ENCODE data around the gene NDEL1.

NDEL1 gene

DNA sequence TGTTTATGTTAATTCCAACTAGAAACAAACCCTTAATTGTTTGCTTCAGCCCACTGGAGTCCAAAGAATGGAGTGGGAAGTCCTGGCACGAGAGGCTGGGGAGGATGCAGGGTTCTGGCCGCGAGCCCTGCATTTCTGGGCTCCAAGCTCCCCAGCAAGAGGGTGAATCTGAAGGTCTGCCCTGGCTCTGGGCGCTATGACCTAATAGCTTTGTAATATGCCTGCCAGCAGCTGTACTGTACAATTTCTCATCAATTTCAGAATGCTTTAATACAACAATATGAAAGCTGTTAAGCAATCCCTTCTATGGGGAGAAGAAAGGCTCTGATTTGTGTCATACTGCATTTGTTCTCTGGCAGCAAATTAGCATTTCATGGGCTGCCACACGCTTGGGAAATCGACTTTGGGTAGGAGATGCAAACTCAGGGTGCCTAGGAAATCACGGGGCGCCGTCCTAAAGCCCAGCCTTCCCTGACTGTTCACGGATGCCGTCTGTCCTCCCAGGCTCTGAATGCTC is 43.8 kb downstream of the NDEL1 start:
- DNase-seq (ENCODE audit: low read depth) = no peak

DNA sequence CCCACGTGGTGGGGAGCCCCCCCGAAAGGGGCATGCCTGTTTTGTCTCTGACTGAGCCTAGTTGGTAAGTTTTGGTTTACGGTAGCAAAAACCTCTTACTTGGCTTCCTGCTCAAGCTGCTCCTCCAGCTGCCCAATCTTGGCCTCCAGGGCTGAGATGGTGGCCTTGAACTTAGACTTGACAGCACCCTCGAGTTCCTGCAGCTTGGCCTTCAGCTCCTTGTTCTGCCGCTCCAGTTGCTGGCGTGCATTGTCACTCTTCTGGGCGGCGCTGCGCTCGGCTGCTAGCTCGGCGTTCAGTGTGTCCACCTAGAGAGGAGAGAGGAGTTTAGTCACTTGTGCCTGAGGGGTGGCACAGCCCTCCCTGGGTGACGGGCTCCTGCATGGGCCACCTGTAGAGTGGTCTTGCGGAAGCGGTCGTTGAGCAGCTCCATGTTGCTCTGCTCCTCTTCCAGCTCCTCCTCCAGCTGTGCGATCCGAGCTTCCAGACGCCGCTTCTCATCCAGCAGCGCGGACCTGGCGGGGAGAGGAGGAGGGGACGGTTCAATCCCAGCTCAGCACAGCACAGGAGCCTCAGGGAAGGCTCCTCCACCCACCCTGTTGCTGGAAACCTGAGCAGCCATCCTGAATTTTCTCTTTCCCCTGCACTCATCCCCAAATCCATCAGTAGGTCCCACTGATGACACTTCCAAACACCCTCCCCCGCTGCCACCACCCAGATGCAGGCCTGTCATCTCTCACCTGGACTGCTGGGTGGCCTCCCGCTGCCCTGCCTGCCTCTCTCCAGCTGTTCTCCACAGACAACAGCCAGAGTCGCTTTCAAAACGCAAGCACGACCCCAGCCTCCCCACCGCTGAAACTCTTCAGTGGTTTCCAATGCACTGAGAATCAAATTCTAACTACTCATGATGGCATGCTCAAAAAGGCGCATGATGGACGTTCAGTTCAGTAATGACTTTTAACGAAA is 44.6 kb downstream of the NDEL1 start:
- no peak for DNase-seq (ENCODE audit: low read depth)

DNA sequence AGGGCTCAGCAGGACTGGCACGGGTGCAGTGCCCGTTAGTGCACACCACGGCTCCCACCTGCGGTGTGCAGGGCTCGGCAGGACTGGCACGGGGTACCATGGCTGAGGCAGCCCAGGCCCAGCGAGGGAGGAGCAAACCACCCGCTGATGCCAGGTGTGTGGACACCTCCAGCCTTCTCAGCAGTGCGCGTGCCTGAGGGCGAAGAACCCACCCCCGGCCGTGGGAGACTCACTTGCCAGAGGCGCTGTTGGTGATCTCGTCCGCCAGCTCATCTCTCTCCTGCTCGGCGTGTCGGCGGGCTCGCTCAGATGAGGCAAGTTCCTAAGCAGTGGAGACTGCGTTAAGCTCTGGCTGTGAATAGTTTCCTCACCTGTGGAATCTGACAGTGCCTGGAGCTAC is 45.4 kb downstream of the NDEL1 start:
- no peak for DNase-seq (ENCODE audit: low read depth)

DNA sequence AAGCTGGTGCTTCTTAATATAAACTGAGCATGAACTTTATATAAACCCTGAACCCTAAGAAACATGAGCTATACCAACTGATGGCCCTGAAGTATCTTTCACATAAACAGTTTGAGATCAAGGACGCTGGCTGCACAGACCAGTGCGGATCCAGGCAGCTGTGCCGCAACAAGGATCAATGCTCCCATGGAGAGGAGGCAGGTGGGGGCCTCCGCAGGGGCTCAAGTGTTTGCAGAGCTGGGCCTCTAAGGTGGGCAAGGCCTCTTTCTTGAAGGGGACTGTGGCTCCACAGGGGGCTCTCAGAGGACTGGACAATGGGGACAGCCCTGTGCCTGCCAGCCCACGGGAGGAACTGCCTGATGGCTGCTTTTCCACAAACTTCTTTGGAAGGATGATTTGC is 46.0 kb downstream of the NDEL1 start:
- DNase-seq (ENCODE audit: low read depth) = no peak

DNA sequence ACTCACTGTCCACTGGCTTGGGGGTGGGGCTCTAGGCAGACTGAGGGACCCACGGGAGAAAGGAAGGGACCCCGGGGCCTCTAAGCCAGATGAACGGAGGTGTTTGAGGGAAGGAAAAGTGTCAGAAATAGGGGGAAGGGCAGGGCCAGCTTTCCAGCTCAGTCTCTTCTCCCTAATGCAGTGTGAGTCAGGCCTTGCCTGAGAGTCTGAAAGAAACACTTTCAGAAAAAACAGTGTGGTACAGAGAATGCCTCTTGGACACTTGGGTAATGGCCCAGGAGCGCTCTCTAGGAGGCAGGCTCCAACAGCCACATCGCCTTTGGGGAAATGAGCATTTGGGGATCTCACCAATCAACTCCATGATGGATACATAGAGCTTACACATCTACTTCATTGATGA is 46.9 kb downstream of the NDEL1 start:
- DNase-seq (ENCODE audit: low read depth) = no peak

DNA sequence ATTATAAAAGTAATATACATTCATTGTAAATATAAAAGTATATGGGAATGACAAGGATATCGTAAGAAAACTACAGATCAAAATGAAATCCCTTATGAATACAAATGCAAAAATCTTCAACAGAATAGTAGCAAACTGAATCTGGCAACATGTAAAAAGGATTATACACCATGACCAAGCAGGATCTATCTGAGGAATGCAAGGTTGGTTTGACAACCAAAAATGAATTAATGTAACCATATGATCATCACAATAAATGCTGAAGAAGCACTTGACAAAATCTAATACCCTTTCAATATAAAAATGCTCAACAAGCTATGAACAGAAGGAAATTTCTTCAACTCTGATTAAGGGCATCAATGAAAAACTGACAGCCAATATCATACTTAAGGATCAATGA is 48.8 kb downstream of the NDEL1 start:
- DNase-seq (ENCODE audit: low read depth) = no peak

DNA sequence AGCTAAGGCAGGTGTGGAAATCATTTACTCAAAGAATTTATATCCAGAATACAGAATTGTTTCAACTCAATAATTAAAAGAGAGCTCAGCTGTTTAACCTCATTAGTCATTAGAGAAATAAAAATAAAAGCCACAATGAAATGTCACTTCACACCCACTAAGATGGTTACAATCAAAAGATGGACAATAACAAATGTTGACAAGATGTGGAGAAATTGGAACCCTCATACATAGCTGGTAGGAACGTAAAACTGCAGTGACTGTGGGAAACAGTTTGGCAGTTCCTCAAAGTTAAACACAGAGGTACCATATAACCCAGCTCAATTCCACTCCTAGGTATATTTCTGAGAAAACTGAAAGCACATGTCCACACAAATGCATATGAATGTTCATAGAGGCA is 49.8 kb downstream of the NDEL1 start:
- no peak for DNase-seq (ENCODE audit: low read depth)

DNA sequence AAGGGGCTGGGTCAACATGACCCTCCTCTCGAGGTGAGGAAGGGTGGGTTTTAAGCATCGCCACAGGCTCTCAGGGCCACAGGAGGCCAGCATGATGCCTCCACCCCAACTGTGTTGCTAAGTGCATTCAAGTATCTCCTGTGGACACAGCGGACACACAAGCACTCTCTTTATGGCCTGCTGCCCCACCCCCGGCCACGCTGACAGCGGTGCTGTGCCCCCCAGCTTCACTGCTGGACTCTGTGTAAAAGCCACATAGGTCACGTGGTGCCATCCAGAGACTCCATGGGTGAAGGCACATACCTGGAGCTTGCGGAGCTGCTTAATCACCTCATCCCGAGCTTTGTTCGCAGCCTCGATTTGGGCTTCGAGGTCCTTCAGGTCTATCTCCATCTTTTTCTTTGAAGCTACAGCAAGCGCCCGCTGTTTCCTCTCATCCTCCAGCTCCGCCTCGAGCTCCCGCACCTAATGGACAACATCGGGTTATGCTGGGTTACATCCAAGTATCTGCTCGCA is 51.5 kb downstream of the NDEL1 start:
- no peak for DNase-seq (ENCODE audit: low read depth)

DNA sequence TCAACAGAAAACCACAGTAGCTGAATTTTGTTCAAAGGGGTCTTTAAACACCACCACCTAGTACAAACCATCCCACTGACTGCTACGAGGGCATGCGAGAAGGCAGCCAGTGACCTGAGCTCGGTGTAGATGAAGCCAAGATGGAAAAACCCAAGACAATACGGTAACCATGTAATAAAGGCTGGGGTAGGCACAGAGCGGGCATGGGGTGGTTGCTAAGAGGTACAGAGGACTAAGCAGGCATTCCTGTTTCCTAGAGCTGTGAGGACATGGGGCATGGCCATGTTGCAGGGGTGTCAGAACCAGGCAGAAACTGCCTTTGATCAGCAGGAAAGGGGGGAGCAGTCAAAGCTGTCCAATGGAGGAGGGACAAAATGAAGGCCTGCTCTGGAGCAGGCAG is 52.1 kb downstream of the NDEL1 start:
- DNase-seq (ENCODE audit: low read depth) = no peak

DNA sequence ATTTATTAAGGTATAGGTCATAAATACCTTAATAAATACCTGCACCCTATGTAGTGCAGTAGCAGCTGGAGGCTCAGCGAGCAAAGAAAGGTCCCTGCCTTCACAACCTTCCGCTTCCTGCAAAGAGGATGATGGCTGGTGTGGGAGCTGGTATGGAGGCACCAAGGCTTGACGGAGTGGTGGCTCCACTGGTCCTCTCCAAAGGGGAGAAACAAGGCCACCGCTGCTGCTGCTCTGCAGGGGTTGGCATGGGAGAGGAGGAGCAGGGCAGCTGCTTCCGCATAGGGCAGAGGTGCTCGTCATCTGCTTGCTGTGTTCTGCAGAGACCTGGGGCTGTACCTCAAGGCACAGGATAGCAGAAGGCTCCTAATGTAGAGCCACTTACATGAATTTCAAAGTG is 52.8 kb downstream of the NDEL1 start:
- no peak for DNase-seq (ENCODE audit: low read depth)

DNA sequence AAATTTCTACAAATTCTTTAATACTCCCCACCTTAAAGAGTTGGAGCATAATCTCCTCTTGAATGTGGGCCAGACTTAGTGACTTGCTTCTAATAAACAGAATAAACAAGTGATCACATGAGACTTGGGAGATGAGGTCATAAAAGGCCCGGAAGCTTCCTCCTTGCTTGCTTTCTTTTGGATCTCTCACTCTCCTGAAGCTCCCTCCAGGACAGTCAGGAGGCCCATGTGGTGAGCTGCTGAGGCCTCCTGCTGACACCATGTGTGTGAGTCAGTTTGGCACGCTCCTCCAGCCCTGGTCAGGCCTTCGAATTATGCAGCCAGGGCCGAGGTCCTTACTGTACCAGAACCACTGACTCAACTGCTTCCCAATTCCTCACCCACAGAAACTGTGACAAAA is 53.2 kb downstream of the NDEL1 start:
- DNase-seq (ENCODE audit: low read depth) = no peak

DNA sequence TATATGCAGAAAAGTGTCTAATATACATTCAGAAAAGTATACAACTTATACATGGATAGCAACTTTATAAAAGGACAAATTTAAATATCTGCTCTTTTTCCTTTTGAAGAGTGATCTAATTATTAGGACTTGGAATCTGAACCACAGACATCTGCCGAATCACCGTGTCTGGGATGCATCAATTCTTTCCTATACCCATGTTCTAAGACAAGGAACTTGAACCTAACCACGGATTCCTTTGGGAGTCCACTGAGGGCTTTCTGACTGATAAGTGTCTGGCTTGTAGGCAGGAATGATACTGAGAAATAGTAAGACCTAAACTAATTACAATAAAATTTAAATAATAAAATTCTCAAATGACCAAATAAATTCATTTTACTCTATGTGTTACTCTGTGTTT is 54.2 kb downstream of the NDEL1 start:
- no peak for DNase-seq (ENCODE audit: low read depth)

DNA sequence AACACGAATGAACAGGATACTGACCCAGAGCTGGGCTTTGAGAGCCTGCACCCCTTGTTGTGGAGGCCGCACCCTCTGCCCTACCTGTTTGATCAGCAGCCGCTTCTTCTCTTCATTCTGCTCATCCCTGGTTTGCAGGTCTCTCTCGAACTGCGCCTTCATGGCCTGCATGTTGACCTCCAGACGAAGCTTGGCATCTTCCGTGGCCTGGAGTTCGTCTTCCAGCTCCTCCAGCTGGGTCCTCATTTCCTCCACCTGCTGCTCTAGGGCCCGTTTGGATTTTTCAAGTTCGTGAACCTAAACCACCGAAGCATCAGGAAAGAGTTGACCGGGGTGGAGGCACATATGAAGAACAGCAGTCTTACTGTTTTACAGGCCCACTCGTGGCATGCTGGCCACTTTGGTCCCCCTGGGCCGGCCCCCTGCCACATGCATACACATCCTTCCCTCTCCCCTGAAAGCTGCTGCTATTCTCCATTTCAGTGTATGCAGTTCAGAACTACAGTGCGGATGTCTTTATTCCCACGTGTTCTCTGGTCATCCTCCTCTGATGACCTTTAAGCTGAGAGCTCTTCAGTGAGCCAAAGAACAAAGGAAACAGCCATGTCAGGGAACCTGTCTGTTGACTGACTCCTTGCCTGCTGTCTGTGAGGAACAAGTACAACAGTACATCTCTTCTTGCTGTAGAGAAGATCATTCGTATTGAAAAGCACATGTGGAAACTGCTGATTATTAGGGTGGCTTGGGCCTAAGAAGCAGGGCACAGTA is 54.8 kb downstream of the NDEL1 start:
- DNase-seq (ENCODE audit: low read depth) = no peak

DNA sequence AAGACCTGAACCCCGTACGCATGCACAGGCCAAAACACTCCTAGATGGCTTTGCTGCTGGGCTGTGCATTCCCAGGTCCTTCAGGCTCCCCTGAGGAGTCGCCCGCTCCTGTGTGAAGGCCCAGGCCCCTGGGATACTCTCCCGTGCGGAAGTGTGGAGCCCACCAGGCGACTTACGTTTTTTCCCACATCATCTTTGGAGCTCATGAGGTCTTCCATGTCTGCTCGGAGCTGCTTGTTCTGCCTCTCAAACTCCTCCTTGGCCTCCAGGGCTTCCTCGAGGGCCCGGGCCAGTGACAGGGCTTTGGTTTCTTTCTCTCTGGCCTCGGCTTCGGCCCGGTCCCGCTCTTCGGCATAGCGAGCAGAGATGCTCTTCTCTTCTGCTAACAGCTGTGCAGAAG is 56.4 kb downstream of the NDEL1 start:
- DNase-seq (ENCODE audit: low read depth) = no peak

DNA sequence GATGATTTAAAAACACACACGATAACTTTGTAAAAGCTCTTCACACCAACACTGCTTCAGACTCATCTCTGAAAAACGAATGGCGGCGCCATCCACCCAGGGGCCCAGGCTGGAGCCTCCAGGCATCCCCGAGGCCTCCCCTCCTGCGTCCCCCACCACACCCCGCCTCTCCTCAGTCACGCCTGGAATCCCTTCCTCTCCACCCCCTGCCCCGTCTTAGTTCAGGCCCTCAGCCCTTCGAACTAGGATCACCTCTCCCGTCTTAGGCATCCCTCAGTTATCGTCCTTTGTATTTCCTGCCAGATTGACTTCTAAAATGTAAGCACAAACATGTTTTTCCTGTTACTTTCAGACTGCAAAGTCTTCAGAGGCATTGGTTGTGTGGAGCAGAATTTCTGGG is 58.3 kb downstream of the NDEL1 start:
- DNase-seq (ENCODE audit: low read depth) = no peak

DNA sequence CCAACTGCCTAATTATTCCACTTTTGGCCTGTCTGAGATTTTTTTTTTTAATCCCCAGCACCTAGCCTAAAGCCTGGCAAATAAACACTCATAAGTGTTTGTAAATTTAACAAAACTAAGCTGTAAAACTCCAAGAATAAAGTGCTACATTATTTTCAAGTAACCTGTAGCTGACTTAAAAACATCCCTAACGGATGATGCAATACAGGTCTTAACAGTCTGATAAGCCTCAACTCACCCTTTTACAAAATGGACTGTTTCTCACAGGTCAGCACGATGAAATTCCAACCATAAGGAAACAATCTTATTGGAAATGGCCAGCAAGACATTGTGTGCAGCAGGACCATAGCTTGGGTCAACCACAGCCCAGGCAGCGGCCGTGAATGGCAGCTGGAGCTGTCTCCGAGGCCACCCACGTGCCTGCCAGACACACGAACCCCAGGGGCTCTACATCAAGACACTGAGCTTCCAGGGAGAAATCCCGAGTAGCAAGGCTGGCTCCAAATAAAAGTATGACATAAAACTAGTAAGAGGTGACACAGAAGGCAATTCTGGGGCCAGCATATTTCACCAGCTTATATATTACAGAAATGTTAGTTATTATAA is 58.9 kb downstream of the NDEL1 start:
- DNase-seq (ENCODE audit: low read depth) = no peak

DNA sequence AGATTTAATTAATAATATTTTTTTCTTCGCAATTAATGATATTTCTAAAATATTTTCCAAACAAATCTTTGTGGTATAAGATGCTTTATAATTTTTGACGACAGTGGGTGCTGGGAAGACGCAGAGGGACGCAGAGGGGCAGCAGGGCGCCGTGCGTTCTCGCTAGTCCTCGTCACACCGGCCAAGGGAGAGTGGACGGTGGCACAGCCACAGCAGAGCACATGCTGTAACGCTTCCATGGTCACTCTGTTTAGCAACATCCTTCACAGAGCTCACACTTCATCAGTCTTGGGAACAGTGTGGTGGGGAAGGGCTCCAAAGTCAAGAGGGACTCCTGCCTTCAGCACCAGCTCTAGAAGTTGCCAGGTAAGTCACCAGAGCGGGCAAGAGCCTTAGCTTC is 60.4 kb downstream of the NDEL1 start:
- no peak for DNase-seq (ENCODE audit: low read depth)

DNA sequence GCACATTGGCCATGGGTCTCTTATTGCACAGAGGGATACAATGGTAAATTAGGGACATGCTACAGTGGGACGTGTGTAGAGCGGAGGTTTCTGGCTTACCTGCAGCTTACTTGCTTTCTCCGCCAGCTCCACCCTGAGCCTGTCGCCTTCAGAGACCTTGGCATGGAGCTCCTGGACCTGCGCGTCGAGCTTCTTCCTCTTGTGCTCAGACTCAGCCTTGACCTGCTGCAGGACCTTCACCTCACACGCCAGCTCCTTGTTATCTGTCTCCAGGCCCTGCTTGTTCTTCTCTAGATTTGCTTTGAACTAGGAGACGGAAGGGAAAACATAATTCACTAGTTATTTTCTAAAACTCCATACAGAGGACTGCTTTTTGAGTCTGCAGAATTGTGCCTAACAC is 63.5 kb downstream of the NDEL1 start:
- no peak for DNase-seq (ENCODE audit: low read depth)

DNA sequence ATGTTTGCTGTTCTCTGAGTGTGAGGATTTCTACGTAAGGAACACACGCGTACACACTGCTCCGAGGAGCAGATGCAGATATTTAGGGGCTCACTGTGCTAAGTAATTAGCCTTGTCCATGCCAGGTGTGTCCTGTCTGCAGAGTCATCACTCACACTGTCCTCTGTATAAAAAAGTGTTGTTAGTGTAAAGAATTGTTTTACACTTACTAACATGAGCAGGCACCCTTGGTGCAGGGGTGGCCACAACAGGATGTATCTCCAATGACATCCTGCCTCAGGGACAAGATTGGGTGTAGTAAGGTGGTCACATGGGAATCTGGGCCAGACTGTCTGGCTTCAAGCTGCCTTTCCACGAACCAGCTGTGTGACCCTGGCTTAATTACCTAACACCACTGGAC is 63.9 kb downstream of the NDEL1 start:
- DNase-seq (ENCODE audit: low read depth) = no peak

DNA sequence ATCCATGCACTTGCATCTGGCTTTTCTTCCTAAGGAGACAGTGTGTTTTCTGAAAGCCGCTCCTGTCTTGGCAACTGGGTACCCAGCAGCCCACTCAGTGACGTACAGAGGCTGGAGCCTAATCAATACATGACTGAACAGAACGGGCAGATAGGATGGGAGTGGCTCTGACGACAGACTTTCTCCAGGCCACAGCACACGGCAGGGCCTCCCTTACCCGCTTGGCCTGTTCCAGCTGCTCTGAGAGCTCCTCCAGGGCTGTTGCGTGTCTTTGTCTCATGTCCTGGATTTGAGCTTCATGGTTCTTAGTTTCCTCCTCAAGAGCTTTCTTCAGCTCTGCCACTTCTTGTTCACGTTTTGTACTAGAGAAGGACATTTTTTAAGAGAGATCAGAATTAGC is 64.9 kb downstream of the NDEL1 start:
- DNase-seq (ENCODE audit: low read depth) = no peak

DNA sequence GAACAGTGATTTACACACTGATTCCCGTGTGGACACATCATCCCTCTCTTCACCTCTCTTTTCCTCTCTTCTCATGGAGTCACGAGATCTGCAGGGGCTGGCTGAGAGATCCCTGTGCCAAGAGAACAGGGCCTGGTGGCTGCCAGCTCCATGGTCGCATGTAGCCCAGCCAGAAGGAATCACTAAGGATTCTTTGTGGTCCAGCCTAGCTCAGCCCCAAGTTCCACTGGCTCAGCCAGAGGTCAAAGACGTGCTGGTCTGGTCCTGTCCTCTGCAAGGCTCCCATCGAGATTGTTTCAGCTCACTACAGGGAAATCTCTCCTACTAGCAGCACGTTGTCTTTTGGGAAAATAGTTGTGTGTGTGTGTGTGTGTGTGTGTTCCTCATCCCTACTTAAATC is 66.4 kb downstream of the NDEL1 start:
- DNase-seq (ENCODE audit: low read depth) = no peak

DNA sequence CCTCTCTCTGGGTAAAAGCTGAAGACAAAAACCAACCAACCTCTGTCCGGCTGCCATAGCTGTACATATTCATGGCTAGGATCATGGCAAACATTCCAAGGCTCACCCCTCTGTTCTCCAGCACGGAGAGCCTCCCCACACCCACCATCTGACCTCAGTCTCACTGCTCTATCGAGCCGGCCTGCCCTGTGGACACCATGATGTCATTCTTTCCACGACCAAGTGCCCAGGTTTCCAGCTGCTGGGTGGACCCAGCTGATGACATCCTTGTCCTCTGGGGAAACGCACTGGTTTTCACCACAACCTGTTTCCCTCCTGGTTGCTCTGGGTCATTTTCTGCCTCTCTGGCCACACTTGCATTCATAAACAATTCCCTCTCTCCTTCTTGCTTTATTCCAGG is 67.7 kb downstream of the NDEL1 start:
- DNase-seq (ENCODE audit: low read depth) = no peak

DNA sequence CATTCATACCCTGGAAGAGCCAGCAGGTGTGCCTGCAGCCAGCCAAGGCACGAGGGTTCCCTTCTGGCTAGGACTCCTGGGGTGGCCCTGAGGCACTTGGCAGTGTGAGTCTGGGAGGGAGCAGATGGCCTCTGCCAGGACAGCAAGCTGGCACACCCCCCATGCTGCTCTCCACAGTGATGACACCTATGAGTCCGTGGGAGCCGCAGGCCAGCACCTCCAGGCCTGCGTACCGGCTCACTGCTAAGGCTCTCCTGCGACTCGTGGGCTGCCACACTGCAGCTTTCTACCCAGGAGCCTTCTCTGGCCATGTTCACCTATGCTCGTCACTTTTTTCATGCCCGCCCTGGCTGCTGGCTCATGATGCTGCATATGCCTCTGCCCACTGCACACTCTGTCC is 68.1 kb downstream of the NDEL1 start:
- DNase-seq (ENCODE audit: low read depth) = no peak
